ENCODE data around the gene MATCAP1. TPM values are rescaled to one million over a fixed set of nuclear protein-coding genes. Genes with fewer than 3 reads are reported as not detected.

The MATCAP1 gene
- total and polyA plus RNA-seq, 10 of the 15 experiments (the other 5 are each of a cell fraction or from before 2014, with no cell fraction given), result 2.8 to 25.8 (median 8.6) TPM

GRCh38 chr16:67183627-67184452 is at the start of gene MATCAP1 (continued):
- TF ChIP-seq BMI1 (IDR thresholded peaks at IDR 0.05; ENCODE audit: borderline replicate concordance), result no peak
- no peak for TF ChIP-seq KAT2A (conservative IDR thresholded peaks at IDR 0.05; ENCODE audit: control insufficient read depth, low read depth, low read length)
- TF ChIP-seq CHD2 (IDR thresholded peaks at IDR 0.05; ENCODE audit: borderline replicate concordance, low read depth, low read length), result peak; percentile 93
- TF ChIP-seq GATAD2B (conservative IDR thresholded peaks at IDR 0.05; ENCODE audit: low read depth), result no peak; the same call in 1 of the 2 replicates
- no peak for TF ChIP-seq RCOR1 (conservative IDR thresholded peaks at IDR 0.05; ENCODE audit: low read depth, low read length)
- peak; percentile 38; the same call in 1 of the 2 replicates for TF ChIP-seq PAX5 (IDR thresholded peaks at IDR 0.05; ENCODE audit: borderline replicate concordance, low read depth, low read length)
- 0 out of 2 replicates have a peak, but pooled peaks have one; percentile 52 for TF ChIP-seq STAT1 (conservative IDR thresholded peaks at IDR 0.05)
- TF ChIP-seq BCLAF1 (IDR thresholded peaks at IDR 0.05), result no peak
- no peak for TF ChIP-seq TBL1XR1 (IDR thresholded peaks at IDR 0.05; ENCODE audit: low read depth, low read length)
- peak; percentile 56; the same call in 1 of the 2 replicates for TF ChIP-seq ATF7 (IDR thresholded peaks at IDR 0.05; ENCODE audit: low read depth)
- TF ChIP-seq NFYB (IDR thresholded peaks at IDR 0.05; ENCODE audit: insufficient read depth, low read depth, low read length), result peak; percentile 95
- peak; percentile 21; the same call in 1 of the 2 replicates for TF ChIP-seq LARP7 (IDR thresholded peaks at IDR 0.05)
- TF ChIP-seq CREM (IDR thresholded peaks at IDR 0.05; ENCODE audit: low read depth), result peak; percentile 88
- TF ChIP-seq HDAC6 (IDR thresholded peaks at IDR 0.05; ENCODE audit: unreplicated experiment), result no peak
- TF ChIP-seq EGR1 (IDR thresholded peaks at IDR 0.05; ENCODE audit: borderline replicate concordance in 1 of 2, low read depth in 2 of 2, low read length in 2 of 2), result peak; percentile 75 to 84
- peak; percentile 79 for TF ChIP-seq NR2F1 (conservative IDR thresholded peaks at IDR 0.05)
- TF ChIP-seq ZBTB33 (IDR thresholded peaks at IDR 0.05), result no peak
- no peak for TF ChIP-seq SMAD5 (IDR thresholded peaks at IDR 0.05; ENCODE audit: low read depth)
- TF ChIP-seq JUND (IDR thresholded peaks at IDR 0.05; ENCODE audit: low read depth, low read length), result no peak
- no peak for TF ChIP-seq RAD51 (IDR thresholded peaks at IDR 0.05)
- TF ChIP-seq WRNIP1 (IDR thresholded peaks at IDR 0.05; ENCODE audit: borderline replicate concordance, low read depth, low read length), result no peak
- TF ChIP-seq RB1 (IDR thresholded peaks at IDR 0.05; ENCODE audit: borderline replicate concordance), result peak; percentile 78; the same call in 1 of the 2 replicates
- peak; percentile 21; the same call in 1 of the 2 replicates for TF ChIP-seq ESRRA (IDR thresholded peaks at IDR 0.05; ENCODE audit: low read length)
- TF ChIP-seq CREB1 (IDR thresholded peaks at IDR 0.05; ENCODE audit: low read depth), result peak; percentile 96
